MM.1S (cell line): ENCODE measurements around the gene ZNF618.

ENCODE experiments used
- EZH2 ChIP-seq: fragments of 300-600 bp; sonication (generic); optimal IDR thresholded peaks from 2 replicates; pipeline ENCODE3; 2017; ENCODE audit warnings: low read depth, mild to moderate bottlenecking, antibody characterized with exemption, low read length, mixed read lengths
- TF ChIP-seq, protein P1 (sequence below): fragments of 300-600 bp; sonication (generic); IDR thresholded peaks from 2 replicates; pipeline ENCODE4 v1.5.1; 2016; ENCODE audit warnings: antibody characterized with exemption, low read length, mixed read lengths

DNA sequence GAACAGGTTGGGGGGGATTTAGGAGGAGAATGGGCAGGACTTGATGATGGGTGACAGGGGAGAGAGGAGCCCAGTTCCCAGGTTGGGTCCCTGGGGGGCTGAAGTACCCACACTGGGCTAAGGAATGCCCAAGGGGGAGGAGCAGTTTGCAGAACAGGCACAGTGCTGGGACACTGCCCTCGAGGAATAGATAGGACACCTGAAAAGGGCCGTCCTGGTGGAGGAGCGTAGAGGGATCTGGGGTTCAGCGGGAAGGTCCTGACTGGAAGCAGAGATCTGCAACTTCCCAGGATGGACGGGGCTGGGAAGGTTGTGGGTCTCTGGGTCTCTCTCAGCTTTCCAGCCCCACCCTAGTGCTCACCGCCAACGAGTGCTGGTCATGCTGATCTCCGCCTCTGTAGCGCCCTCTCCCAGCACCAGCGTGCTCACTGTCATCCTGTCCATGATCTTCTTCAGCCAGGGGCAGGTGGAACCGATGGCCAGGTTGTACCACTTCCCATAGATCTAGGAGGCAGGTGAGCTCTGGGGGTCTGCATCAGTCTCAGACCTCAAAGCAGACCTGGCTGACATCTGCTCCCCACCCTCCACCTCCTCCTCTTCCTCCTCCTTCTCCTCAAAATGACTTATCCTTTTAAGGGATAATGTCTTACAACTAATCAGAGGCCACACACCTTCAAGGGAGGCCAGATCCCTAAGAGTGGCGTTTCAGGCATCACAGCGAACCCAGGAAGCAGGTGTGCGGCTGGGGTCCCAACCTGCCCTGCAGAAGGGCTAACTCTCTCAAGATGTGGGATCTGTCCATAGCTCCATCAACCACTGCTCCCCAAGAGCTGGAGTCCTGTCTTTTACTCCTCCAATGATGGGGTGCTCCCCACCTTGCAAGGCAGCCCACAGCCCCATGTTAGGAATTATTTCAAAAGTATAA, 200.4 kb downstream of the ZNF618 start:
- TF ChIP-seq, protein P1, sequence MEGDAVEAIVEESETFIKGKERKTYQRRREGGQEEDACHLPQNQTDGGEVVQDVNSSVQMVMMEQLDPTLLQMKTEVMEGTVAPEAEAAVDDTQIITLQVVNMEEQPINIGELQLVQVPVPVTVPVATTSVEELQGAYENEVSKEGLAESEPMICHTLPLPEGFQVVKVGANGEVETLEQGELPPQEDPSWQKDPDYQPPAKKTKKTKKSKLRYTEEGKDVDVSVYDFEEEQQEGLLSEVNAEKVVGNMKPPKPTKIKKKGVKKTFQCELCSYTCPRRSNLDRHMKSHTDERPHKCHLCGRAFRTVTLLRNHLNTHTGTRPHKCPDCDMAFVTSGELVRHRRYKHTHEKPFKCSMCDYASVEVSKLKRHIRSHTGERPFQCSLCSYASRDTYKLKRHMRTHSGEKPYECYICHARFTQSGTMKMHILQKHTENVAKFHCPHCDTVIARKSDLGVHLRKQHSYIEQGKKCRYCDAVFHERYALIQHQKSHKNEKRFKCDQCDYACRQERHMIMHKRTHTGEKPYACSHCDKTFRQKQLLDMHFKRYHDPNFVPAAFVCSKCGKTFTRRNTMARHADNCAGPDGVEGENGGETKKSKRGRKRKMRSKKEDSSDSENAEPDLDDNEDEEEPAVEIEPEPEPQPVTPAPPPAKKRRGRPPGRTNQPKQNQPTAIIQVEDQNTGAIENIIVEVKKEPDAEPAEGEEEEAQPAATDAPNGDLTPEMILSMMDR = no peak
- no peak for TF ChIP-seq EZH2
